KMS-11 (cell line): Measurements from ENCODE around the gene GRHL3.

Source experiments
- H2AFZ ChIP-seq: fragments of 200-600 bp; sonication (generic); 2 replicates; pipeline ENCODE4 v1.6.1; 2016; ENCODE audit warnings: antibody characterized with exemption, mixed run types, low read depth
- H3K27ac ChIP-seq: fragments of 200-600 bp; sonication (generic); 2 replicates; pipeline ENCODE4 v1.6.1; 2016; ENCODE audit warnings: mild to moderate bottlenecking, mixed run types
- H3K27me3 ChIP-seq: fragments of 200-600 bp; sonication (generic); 2 replicates; pipeline ENCODE4 v1.6.1; 2017; ENCODE audit warnings: mild to moderate bottlenecking, low read depth, mixed run types, moderate library complexity; ENCODE audit not compliant: insufficient read depth
- H3K36me3 ChIP-seq: fragments of 200-600 bp; sonication (generic); 2 replicates; pipeline ENCODE4 v1.6.1; 2017; ENCODE audit warnings: mild to moderate bottlenecking, mixed run types; ENCODE audit not compliant: insufficient read depth
- H3K4me1 ChIP-seq: fragments of 200-600 bp; sonication (generic); 2 replicates; pipeline ENCODE4 v1.6.1; 2016; ENCODE audit warnings: mild to moderate bottlenecking, low read depth, mixed run types; ENCODE audit not compliant: poor library complexity, severe bottlenecking
- H3K4me2 ChIP-seq: fragments of 200-600 bp; sonication (generic); 2 replicates; pipeline ENCODE4 v1.7.0; 2016; ENCODE audit warnings: mild to moderate bottlenecking, mixed run types
- H3K4me3 ChIP-seq: fragments of 200-600 bp; sonication (generic); IDR thresholded peaks from 2 replicates; pipeline ENCODE4 v1.6.1; 2017; ENCODE audit warnings: low read depth, low read length, mixed read lengths; ENCODE audit not compliant: insufficient read depth
- H3K79me2 ChIP-seq: fragments of 200-600 bp; sonication (generic); 2 replicates; pipeline ENCODE4 v1.6.1; 2016; ENCODE audit warnings: low read depth, mixed run types; ENCODE audit not compliant: insufficient read depth
- H3K9ac ChIP-seq: fragments of 200-600 bp; sonication (generic); 2 replicates; pipeline ENCODE4 v1.6.1; 2016; ENCODE audit warnings: mild to moderate bottlenecking, mixed run types
- H4K20me1 ChIP-seq: fragments of 200-600 bp; sonication (generic); 2 replicates; pipeline ENCODE4 v1.6.1; 2016; ENCODE audit warnings: mild to moderate bottlenecking, mixed run types; ENCODE audit not compliant: insufficient read depth
- CTCF ChIP-seq: fragments of 200-600 bp; sonication (generic); conservative IDR thresholded peaks from 2 replicates; pipeline ENCODE4 v1.6.1; 2017; ENCODE audit warnings: low read depth, mild to moderate bottlenecking, antibody characterized with exemption, low read length, moderate library complexity, mixed read lengths

Gene GRHL3

DNA sequence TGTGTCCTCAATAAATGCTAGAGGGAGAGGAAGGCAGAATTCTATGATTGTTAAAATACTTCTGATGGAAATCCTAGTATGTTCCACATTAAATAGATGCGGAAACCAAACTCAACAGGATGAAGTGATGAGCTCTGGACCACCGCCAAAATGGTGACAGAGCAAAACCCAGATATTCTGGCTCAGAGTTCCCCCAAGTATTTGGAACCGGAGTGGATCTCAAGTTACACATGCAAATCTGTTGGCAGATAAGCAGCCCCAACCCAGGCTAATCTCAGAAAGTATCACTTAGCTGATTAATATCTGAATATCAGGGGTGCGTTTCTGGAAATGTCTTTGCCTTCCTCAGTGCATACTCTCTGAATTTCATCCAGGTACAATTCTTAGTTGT lies 17.4 kb upstream of the GRHL3 start:
- no peak overlapping the region for H2AFZ ChIP-seq
- no peak overlapping the region for H3K27ac ChIP-seq
- no peaks in the 10 kb centered on the region for H4K20me1 ChIP-seq
- no peaks in the 10 kb centered on the region for H3K4me1 ChIP-seq
- H3K79me2 ChIP-seq, result no peaks in the 10 kb centered on the region
- no peaks in the 10 kb centered on the region for H3K27me3 ChIP-seq
- H3K9ac ChIP-seq, result no peak overlapping the region
- TF ChIP-seq CTCF, result no peak
- no peak overlapping the region for H3K4me2 ChIP-seq
- H3K4me3 ChIP-seq, result no peak overlapping the region
- no peaks in the 10 kb centered on the region for H3K36me3 ChIP-seq

DNA sequence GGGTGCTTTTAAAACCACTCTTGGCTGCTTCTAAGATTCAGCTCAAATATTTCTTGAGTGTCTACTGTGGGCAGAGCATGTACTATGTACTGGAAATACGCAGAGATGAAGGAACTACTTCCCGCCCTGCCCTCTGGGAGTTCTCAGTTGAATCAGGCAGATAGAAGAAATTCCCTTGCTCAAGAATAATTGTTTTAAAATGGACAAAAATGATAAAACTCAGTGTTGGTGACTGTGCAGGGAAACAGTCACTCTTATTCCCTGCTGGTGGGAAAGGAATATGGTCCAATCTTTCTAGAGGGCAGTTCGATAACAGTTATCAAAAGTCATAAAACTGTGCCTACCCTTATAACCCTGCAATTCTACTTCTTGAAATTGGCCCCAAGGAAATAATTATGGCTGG lies 16.9 kb upstream of the GRHL3 start:
- Histone ChIP-seq H3K27ac (no peak overlapping the region), H3K4me1 (no peaks in the 10 kb centered on the region), H2AFZ (no peak overlapping the region), H3K36me3 (no peaks in the 10 kb centered on the region), H3K27me3 (no peaks in the 10 kb centered on the region), H4K20me1 (no peaks in the 10 kb centered on the region), H3K79me2 (no peaks in the 10 kb centered on the region), H3K4me2 (no peak overlapping the region), H3K9ac (no peak overlapping the region), H3K4me3 (no peak overlapping the region)
- no peak for TF ChIP-seq CTCF

GRCh38 chr1:24303600-24303999 lies 15.6 kb upstream of the GRHL3 start:
- no peaks in the 10 kb centered on the region for H3K79me2 ChIP-seq
- H3K4me3 ChIP-seq, result no peak overlapping the region
- TF ChIP-seq CTCF, result no peak
- no peak overlapping the region for H3K4me2 ChIP-seq
- no peak overlapping the region for H3K9ac ChIP-seq
- H2AFZ ChIP-seq, result no peak overlapping the region
- no peaks in the 10 kb centered on the region for H3K4me1 ChIP-seq
- H3K27ac ChIP-seq, result no peak overlapping the region
- no peaks in the 10 kb centered on the region for H3K36me3 ChIP-seq
- no peaks in the 10 kb centered on the region for H4K20me1 ChIP-seq
- no peaks in the 10 kb centered on the region for H3K27me3 ChIP-seq

- H3K4me2 ChIP-seq, result no peak overlapping the region
- no peaks in the 10 kb centered on the region for H4K20me1 ChIP-seq
- TF ChIP-seq CTCF, result no peak
- no peak overlapping the region for H3K27ac ChIP-seq
- no peak overlapping the region for H3K4me3 ChIP-seq
- no peak overlapping the region for H3K9ac ChIP-seq
- no peaks in the 10 kb centered on the region for H3K79me2 ChIP-seq
- no peak overlapping the region for H2AFZ ChIP-seq
- H3K4me1 ChIP-seq, result no peaks in the 10 kb centered on the region
- no peaks in the 10 kb centered on the region for H3K27me3 ChIP-seq
- no peaks in the 10 kb centered on the region for H3K36me3 ChIP-seq
Measured at GRCh38 chr1:24304763-24305162, 14.4 kb upstream of the GRHL3 start.
